Embryonic facial prominence (tissue), 1 donor: Measurements from ENCODE around the gene TNFRSF6B.
"Not testable (repeated sequence)": the region's sequence is repeated elsewhere in the genome, so short reads cannot be mapped to it uniquely, and the experiment has no call there.

Experiments
- DNase-seq: peaks from one replicate; pipeline ENCODE4 v3.0.0-alpha.2; 2016; ENCODE audit errors: extremely low spot score

Gene TNFRSF6B

DNA sequence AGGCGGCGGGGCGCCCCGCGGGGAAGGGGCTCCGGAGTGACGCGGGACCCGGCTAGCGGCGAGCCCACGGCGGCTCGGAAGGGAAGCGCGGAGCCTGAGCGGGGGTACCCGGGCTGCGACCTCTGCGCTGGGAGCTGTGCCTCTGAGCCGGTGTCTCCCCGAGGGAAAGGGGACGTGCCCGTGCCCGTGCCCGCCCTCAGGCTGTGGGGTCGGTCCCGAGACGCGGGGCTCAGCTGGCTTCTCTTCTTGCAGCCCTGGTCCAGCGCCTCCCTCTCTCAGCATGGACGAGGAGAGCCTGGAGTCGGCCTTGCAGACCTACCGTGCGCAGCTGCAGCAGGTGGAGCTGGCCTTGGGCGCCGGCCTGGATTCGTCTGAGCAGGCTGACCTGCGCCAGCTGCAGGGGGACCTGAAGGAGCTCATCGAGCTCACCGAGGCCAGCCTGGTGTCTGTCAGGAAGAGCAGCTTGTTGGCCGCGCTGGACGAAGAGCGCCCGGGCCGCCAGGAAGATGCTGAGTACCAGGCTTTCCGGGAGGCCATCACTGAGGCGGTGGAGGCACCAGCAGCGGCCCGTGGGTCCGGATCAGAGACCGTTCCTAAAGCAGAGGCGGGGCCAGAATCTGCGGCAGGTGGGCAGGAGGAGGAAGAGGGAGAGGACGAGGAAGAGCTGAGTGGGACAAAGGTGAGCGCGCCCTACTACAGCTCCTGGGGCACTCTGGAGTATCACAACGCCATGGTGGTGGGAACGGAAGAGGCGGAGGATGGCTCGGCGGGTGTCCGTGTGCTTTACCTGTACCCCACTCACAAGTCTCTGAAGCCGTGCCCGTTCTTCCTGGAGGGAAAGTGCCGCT lies 12.1 kb downstream of the TNFRSF6B start:
- no peak for DNase-seq

DNA sequence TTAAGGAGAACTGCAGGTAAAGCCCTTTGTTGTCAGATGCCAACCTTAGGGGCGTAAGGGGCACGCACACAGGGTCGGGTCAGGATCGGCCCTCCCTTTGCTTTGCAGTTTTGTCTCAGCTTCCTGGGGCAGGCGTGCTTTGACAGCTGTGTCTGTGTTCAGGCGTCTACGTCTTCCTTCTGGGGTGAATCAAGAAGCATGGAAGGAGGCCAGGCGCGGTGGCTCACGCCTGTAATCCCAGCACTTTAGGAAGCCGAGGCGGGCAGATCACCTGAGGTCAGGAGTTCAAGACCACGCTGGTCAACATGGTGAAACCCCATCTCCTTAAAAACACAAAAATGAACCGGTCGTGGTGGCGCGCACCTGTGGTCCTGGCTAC lies 12.7 kb downstream of the TNFRSF6B start:
- no peak for DNase-seq

DNA sequence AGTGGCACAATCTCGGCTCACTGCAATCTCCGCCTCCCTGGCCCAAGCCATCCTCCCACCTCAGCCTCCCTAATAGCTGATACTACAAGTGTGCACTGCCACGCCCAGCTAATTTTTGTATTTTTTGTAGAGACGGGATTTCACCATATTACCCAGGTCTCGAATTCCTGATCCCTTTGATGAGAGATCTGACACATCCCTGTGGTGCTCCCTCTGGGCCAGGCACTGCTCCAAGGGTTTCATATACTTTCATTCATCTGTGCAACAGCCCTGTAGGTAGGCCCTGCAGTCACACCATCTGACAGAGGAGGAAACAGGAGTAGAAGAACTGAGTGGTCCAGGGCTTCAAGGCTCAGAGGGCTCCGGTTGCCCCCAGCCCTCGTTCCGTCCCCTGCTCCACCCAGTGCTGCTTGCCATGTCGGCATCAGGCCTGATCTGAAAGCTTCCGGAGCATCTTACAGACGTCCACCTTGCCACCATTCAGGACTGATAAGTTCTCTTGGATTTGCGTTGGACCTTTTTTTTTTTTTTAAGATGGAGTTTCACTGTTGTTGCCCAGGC lies 14.7 kb downstream of the TNFRSF6B start:
- DNase-seq = no peak

DNA sequence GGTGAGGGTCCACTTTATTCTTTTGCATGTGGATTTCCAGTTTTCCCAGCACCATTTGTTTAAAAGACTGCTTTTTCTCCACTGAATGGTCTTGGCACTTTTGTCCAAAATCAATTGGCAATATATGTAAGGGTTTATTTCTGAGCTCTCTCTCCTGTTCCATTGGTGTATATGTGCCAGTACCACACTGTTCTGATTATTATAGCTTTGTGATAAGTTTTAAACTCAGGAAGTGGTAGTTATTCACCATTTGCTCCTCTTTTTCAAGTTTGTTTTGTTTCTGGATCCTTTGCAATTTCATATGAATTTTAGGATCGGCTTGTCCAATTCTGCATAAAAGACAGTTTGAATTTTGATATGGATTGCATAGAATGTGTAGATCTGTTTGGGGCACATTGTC lies 15.7 kb downstream of the TNFRSF6B start:
- DNase-seq = no peak

DNA sequence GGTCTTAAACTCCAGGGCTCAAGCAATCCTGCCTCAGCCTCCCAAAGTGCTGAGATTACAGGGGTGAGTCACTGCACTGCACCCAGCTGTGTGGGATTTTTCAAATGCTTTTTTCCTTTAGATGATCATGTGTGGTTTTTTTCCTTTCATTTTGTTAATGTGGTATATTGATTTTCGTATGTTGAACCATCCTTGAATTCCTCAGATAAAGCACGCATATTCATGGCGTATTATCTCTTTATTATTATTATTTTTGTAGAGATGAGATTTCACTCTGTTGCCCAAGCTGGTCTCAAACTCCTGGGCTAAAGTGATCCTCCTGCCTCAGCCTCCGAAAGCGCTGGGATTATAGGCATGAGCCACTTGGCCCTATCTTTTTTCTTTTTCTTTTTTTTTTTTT lies 18.4 kb downstream of the TNFRSF6B start:
- DNase-seq = no peak

DNA sequence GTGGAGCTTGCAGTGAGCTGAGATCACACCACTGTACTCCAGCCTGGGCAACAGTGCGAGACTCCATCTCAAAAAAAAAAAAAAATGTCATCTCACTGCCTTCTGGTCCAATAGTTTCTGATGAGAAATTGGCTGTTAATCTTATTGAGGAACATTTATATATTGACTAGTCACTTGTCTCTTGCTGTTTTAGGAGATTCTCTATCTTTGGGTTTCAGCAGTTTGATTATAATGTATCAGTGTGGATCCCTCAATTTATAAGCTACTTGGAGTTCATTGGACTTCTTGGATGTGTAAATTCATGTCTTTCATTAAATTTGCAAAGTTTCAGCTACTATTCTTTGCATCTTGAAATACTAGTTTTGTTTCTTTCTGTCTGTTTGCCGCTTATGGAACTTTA lies 22.5 kb downstream of the TNFRSF6B start:
- no peak for DNase-seq

DNA sequence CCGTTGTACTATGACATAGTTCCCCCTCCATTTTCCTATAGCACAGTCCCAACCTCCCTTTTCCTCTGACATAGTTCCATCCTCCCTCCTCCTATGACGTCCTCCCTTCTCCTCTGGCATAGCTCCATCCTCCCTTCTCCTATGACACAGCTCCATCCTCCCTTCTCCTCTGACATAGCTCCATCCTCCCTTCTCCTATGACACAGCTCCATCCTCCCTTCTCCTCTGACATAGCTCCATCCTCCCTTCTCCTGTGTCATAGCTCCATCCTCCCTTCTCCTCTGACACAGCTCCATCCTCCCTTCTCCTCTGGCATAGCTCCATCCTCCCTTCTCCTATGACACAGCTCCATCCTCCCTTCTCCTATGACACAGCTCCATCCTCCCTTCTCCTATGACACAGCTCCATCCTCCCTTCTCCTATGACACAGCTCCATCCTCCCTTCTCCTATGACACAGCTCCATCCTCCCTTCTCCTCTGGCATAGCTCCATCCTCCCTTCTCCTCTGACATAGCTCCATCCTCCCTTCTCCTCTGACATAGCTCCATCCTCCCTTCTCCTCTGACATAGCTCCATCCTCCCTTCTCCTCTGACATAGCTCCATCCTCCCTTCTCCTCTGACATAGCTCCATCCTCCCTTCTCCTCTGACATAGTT lies 26.6 kb downstream of the TNFRSF6B start:
- not testable (repeated sequence) for DNase-seq

DNA sequence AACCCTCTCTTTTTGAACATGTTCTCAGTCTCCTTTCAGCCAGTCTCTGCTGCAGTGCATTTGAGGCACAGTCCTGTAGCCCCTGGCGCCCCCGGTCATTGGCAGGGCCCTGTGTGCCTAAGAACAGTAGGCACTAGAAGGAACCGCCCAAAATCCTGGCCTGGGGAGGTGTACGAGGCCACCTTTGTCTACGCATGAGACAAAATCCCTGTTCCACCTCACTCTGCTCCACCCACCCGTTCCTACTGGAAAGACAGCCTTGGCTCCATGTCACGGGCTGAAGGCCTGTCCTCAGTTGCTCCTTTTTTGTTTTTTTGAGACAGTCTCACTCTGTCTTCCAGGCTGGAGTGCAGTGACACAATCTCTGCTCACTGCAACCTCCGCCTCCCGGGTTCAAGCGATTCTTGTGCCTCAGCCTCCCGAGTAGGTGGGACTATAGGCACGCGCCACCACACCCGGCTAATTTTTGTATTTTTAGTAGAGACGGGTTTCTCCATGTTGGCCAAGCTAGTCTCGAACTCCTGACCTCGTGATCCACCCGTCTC lies 33.8 kb downstream of the TNFRSF6B start:
- not testable (repeated sequence) for DNase-seq

DNA sequence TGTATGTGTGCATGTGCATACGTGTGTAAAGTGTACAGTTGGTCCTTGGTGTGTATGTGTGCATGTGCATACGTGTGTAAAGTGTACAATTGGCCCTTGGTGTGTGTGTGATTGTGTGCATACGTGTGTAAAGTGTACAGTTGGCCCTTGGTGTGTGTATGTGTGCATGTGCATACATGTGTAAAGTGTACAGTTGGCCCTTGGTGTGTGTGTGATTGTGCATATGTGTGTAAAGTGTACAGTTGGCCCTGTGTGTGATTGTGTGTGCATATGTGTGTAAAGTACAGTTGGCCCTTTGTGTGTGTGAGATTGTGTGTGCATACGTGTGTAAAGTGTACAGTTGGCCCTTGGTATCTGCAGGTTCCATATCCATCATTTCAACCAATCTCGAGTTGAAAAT lies 35.0 kb downstream of the TNFRSF6B start:
- DNase-seq = no peak

DNA sequence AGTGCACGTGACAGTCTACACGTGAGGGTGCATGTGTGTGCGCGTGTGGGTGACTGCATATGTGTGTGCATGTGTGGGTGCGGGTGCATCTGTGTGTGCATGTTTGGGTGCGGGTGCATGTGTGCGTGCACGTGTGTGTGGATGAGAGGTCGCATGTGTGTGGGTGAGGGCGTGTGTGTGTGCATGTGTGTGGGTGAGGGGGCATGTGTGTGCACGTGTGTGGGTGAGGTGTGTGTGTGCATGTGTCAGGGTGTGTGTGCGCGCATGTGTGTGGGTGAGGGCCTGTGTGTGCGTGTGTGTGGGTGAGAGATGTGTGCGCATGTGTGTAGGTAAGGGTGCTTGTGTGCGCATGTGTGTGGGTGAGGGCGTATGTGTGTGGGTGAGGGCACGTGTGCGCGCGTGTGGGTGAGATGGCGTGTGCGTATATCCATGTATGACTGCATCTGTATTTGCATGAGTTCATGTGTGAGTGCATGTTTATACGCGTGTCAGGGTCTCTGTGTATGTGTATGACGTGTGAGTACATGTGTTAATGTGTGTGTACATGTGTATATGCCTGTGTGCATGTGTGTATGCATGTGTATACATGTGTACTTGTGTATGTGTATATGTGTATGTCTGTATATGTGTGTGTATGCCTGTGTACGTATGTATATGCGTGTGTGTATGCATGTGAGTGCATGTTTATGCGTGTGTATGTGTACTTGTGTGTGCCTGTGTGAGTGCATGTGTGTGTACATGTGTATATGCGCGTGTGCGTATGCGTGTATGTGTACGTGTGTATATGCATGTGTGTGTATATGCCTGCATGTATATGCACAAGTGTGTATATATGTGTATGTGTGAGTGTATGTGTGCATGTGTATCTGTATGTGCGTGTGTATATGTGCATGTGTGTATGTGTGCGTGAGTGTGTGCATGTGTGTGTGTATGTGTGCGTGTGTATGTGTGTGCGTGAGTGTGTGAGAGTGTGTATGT lies 36.0 kb downstream of the TNFRSF6B start:
- DNase-seq = no peak

DNA sequence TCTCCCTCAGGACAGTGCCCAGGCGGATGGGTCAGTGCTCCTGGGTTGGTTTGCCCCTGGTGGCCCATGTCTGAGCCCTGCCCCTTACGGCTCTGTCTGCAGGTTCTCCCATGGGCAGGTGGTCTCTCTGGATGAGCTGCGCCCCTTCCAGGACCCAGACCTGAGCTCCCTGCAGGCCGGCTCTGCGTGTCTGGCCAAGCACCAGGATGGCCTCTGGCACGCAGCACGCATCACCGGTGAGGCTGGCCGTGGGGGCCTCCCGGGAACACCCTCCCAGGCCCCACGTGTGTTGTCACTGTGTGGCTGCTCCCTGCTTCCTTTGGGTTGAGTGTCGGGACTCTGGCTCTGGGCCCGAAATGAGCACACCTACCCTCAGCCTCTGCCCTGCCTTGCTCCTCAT lies 36.7 kb downstream of the TNFRSF6B start:
- no peak for DNase-seq

DNA sequence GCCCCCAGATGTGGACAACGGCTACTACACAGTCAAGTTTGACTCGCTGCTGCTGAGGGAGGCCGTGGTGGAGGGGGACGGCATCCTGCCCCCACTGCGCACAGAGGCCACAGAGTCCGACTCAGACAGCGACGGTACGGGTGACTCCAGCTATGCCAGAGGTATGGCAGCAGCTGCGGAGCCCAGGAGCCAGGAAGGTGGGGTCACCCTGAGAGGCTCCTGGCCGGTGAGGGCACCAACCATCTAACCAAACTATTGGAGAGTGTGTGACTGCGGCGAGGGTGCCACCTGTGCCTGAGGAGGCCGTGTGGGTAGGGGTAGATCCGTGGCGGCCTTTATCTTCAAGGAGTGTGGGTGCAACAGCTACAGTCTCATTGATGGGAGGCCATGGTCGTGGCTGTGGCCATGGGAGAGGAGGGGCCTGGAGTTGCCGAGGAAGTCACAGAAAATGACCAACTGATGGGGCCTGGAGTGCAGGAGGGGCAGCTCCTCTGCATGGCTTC lies 37.2 kb downstream of the TNFRSF6B start:
- no peak for DNase-seq

DNA sequence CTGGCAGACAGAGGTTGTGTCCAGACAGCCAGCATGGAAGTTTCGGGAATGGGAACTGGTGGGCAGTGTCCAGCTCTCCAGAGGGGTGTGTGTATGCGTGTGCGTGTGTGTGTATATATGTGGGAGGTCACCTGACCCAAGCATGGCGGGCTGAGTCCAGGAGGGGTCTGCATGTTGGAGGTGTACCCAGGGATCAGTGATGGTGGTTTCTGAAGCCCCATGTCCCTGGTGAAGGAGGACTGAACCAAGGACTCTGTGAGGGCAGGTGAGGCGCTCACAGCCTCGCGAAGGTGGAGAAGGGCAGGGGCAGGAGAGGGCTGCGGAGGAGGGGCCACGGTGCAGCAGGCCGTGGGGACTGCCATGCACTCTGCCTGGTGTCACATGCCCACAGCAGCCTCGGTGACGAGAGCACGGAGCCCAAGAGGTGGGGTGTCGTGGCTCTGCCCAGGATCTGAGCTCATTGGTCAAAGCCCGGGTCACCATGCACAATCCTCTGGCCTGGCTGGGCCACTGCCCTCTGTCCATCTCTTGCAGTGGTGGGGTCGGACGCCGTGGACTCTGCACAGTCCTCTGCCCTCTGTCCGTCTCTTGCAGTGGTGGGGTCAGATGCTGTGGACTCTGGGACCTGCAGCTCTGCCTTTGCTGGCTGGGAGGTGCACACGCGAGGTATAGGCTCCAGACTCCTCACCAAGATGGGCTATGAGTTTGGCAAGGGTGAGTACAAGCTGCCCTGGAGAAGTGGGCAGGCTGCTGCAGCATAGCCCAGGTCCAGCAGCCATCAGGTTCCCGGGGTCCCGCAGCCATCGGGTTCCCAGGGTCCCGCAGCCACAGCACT lies 37.9 kb downstream of the TNFRSF6B start:
- DNase-seq = no peak

DNA sequence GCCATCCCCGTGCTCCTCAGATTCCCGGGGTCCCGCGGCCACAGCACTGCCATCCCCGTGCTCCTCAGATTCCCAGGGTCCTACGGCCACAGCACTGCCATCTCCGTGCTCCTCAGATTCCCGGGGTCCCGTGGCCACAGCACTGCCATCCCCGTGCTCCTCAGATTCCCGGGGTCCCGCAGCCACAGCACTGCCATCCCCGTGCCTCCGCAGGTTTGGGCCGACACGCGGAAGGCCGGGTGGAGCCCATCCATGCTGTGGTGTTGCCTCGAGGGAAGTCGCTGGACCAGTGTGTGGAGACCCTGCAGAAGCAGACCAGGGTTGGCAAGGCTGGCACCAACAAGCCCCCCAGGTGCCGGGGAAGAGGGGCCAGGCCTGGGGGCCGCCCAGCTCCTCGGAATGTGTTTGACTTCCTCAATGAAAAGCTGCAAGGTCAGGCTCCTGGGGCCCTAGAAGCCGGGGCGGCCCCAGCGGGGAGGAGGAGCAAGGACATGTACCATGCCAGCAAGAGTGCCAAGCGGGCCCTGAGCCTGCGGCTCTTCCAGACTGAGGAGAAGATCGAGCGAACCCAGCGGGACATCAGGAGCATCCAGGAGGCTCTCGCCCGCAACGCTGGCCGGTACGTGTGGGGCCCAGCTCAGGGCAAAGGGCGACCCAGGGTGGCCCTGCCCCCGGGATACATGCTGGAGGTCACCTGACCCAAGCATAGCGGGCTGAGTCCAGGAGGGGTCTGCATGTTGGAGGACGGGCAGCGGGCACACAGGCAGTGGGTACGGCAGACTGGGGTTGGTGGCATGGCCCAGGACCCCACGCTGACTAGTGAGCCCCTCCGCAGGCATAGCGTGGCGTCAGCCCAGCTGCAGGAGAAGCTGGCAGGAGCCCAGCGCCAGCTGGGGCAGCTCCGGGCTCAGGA lies 38.8 kb downstream of the TNFRSF6B start:
- no peak for DNase-seq

DNA sequence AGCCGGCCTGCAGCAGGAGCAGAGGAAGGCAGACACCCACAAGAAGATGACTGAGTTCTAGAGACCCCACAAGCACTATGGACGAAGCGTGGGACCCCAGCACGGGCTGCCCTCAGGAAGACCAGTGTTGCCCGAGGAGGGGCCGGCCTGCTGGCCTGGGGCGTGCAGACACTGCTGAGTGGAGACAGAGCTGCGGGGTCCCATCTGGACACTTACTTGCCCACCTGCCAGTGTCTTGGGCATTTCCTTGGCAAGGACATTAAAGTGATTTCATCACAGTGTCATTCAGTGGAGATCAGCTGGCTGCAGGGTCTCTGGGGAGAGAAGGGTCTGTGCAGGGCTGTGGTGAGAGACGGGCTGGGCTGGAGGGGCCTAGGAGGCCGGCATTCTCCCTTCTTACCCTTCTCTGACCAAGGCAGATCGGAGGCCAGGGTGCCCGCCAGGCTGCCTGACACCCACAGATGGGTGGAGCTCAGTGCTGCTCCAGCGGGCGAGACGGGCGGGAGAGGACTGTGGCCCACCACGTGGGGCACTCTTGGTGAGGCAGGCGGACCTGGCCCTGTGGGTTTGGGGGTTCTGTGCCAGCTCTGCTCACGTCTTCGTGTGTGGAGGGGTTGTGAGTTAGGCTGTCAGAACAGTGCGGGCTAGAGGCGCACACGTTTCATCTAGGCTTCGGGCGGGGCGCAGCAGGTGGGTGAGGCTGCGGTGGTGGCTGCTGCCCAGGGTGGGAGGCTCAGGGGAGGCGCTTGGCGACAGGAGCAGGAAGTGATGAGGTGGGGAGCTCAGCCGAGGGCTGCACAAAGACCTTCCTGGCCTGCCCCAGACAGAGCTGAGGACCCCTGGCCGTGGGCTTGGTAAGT lies 39.6 kb downstream of the TNFRSF6B start, which contains the start of gene LIME1:
LIME1 (plus strand) TSS at position 806 of the 860 bp plus-strand sequence. CDS start 886 bp downstream, outside the sequence.
- DNase-seq = no peak

DNA sequence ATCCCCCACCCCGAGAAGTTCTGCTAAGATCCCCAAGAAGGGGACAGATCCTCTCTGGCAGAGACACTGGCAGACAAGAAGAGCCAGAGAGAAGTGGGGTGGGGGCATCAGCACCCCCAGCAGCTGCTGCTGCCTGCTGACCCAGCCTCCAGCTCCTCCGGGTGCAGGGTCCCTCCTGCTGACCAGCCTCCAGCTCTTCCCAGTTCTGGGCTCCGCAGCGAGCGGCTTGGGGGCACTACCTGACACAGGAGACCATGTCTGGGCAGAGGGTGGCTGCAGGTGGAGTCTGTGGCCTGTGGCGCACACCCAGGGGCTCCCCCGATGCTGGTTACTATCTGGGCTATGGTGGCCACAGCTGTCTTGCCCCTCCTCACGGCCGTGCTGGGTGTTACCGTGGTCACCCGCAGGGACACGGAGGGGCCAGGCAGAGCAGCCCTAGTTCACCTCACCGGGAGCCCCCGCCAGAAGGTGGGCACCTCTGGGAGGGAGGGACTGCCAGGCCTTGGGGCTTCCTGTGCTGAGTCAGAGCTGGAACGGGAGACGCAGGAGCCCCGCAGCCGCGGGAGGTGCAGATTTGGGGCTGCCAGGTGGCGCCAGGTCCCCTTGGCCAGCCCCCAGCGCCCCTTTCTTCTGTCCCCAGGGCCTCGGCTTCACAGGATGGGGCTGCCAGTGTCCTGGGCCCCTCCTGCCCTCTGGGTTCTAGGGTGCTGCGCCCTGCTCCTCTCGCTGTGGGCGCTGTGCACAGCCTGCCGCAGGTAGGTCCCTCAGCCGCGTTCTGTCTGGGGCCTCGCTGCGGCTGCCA lies 40.6 kb downstream of the TNFRSF6B start:
- DNase-seq = no peak

DNA sequence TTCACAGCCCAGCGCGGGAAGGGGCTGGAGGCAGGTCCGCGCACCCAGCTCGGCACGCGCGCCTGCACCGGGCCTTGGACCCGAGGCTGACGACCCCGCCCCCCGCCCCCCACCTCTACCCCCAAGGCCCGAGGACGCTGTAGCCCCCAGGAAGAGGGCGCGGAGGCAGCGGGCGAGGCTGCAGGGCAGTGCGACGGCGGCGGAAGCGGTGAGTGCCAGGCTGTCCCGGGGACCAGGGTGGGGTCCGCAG lies 41.2 kb downstream of the TNFRSF6B start:
- DNase-seq = no peak
